Glutamatergic neuron (in vitro differentiated cells): ENCODE results near the gene SNRPA1. TPM values are rescaled to one million over a fixed set of nuclear protein-coding genes. Genes with fewer than 3 reads are reported as not detected.

Experiments used
- DNase-seq: peaks from one replicate; pipeline ENCODE4 v3.0.0; 2022
- H3K27ac Mint-ChIP-seq: one replicate; pipeline ENCODE4 v1.8.0; 2020; ENCODE audit warnings: mild to moderate bottlenecking, mixed read lengths, inconsistent platforms; ENCODE audit not compliant: unreplicated experiment
- H3K27me3 Mint-ChIP-seq: one replicate; pipeline ENCODE4 v1.8.0; 2020; ENCODE audit warnings: mild to moderate bottlenecking, moderate library complexity, mixed read lengths, inconsistent platforms; ENCODE audit not compliant: unreplicated experiment
- H3K36me3 Mint-ChIP-seq: one replicate; pipeline ENCODE4 v1.8.0; 2020; ENCODE audit warnings: mild to moderate bottlenecking, mixed read lengths, inconsistent platforms; ENCODE audit not compliant: unreplicated experiment
- H3K4me1 Mint-ChIP-seq: one replicate; pipeline ENCODE4 v1.8.0; 2020; ENCODE audit warnings: mild to moderate bottlenecking, low read depth, mixed read lengths, inconsistent platforms; ENCODE audit not compliant: unreplicated experiment
- H3K4me3 Mint-ChIP-seq: one replicate; pipeline ENCODE4 v1.8.0; 2020; ENCODE audit warnings: mild to moderate bottlenecking, mixed read lengths, inconsistent platforms; ENCODE audit not compliant: unreplicated experiment
- H3K9me3 Mint-ChIP-seq: one replicate; pipeline ENCODE4 v1.8.0; 2020; ENCODE audit warnings: mild to moderate bottlenecking, moderate library complexity, mixed read lengths, inconsistent platforms; ENCODE audit not compliant: unreplicated experiment
- total RNA-seq: library from RNA; stranded (reverse); fragmentation: NEBNext Ultra II Directional; extraction: Animal tissue kit (Norgen Biotek cat#: 25700); gene quantifications from one replicate; pipeline ENCODE4 v1.2.1, GENCODE V29; 2021; ENCODE audit not compliant: unreplicated experiment
- TF ChIP-seq, protein P1 (sequence below): fragments of 200-600 bp; sonication (generic); IDR thresholded peaks from one replicate; pipeline ENCODE4 v1.5.0; 2021; ENCODE audit not compliant: partially characterized antibody, unreplicated experiment

The SNRPA1 gene
- total RNA-seq, 1 donor from 2014 or later, result 73.5 TPM

DNA sequence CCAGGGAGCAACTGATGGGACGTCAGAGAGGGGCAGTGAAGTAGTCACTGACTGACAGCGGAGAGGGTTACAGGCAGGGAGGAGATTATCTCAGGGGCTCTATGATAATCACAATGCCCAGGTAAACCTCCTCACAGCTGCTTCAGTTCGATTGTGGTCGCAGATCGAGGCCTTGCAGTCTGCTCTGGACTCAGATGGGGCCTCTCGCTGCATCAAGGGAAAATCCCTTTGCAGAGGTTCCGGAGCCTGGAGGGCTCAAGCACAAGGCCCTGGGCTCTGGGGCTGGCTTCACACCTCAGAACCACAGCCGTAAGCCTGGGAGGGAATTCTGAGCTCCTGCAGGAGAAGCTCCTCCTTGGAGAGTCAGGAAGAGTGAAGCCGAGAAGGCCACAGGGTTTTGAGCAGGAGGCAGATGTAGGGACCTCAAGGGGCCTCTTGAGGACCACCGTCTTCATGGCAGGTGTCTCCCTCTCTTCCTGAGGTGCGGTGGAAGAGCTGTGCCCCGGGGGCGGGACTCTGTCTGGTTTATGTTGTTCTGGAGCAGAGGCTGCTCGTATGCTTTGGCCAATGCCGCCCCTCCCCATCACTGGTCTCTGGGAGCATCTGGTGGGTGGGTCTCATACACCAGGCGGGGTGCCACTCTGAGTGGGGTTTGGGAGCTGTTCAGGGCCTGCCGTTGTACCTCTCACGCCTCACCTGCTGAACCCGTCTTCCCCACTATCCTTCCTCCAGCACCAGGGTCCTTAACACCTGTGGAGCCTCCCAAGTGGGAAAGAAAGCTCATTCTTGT is 19.5 kb upstream of the SNRPA1 start:
- no peak overlapping the region for H3K4me3 Mint-ChIP-seq
- no peaks in the 10 kb centered on the region for H3K36me3 Mint-ChIP-seq
- H3K27ac Mint-ChIP-seq, result no peak overlapping the region
- H3K4me1 Mint-ChIP-seq, result peaks cover 5% of the 10 kb centered on the region
- peaks cover 7% of the 10 kb centered on the region for H3K27me3 Mint-ChIP-seq
- DNase-seq, result no peak
- H3K9me3 Mint-ChIP-seq, result no peaks in the 10 kb centered on the region
- TF ChIP-seq, protein P1, sequence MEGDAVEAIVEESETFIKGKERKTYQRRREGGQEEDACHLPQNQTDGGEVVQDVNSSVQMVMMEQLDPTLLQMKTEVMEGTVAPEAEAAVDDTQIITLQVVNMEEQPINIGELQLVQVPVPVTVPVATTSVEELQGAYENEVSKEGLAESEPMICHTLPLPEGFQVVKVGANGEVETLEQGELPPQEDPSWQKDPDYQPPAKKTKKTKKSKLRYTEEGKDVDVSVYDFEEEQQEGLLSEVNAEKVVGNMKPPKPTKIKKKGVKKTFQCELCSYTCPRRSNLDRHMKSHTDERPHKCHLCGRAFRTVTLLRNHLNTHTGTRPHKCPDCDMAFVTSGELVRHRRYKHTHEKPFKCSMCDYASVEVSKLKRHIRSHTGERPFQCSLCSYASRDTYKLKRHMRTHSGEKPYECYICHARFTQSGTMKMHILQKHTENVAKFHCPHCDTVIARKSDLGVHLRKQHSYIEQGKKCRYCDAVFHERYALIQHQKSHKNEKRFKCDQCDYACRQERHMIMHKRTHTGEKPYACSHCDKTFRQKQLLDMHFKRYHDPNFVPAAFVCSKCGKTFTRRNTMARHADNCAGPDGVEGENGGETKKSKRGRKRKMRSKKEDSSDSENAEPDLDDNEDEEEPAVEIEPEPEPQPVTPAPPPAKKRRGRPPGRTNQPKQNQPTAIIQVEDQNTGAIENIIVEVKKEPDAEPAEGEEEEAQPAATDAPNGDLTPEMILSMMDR, result no peak

DNA sequence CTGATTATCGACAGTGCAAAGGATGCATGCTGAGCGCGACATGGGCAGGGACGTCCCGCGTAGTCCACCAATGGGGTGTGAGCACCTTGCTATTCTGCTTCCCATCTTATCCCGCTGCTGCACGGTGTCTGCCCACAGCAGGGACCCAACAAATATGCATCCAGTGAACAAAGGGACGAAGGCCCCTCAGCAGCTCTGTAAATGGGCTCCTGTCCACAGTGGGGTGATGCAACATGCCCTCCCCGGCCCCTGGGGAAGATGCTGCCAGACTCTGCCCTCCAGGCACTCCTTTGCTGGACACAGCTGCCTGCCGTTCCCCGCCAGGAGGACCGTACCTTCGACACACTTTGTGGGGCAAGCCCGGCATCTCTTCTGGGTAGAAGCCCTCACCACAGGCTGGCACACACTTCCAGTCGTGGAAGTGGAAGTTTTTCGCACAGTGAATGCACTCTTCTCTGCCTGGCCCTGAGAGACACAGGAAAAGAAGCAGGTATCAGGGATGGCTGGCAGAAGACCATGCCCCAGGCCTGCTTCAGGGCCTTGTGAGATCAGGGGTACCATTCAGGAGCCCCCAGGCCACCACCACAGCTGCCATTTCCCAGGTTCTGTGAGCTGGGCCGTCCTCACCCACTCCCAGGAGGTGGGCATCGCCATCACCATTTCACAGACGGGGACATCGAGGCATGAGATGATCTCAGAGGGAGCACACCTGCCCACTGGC is 18.2 kb upstream of the SNRPA1 start:
- DNase-seq, result no peak
- Mint-ChIP-seq H3K9me3 (no peaks in the 10 kb centered on the region), H3K4me3 (no peak overlapping the region), H3K27ac (no peak overlapping the region), H3K27me3 (peaks cover 7% of the 10 kb centered on the region), H3K36me3 (no peaks in the 10 kb centered on the region), H3K4me1 (no peaks in the 10 kb centered on the region)
- TF ChIP-seq, protein P1, result no peak

DNA sequence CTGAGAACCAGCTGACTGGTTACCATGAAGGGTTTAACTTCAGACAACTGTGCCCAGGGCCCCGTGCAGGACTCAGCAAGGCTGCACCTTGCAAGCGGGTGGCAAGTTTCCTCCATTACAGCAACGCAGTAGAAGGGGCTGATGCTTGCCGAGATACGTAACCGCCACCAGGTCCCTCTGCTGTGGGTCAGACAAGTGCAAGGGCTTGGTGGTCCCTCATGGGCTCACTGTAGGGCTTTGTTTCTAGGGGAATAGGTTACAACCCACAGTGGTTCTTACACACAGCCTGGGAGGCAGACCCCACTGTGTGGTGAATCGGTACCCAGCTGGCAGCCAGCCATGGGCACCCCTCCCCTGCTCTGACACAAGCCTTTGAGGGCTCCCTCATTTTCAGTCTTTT is 15.5 kb upstream of the SNRPA1 start:
- TF ChIP-seq, protein P1, result no peak
- H3K4me3 Mint-ChIP-seq, result no peak overlapping the region
- no peak overlapping the region for H3K27ac Mint-ChIP-seq
- peaks cover 7% of the 10 kb centered on the region for H3K27me3 Mint-ChIP-seq
- H3K9me3 Mint-ChIP-seq, result no peaks in the 10 kb centered on the region
- no peaks in the 10 kb centered on the region for H3K4me1 Mint-ChIP-seq
- no peak for DNase-seq
- H3K36me3 Mint-ChIP-seq, result no peaks in the 10 kb centered on the region

DNA sequence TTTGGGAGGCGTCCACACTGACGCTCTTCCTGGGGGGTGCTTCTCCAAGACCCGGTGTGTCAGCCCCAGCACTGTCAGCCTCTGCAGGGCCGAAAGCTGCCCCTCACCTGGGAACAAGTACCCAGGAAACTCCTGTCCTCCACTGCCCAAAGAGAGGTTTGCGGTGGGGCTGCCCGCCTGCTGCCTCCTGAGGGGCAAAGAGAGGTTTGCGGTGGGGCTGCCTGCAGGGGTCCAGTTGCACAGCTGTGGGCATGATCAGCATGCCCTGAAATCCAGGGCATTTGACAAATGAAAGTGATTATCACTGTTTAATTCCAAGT is 15.1 kb upstream of the SNRPA1 start:
- Mint-ChIP-seq H3K36me3 (no peaks in the 10 kb centered on the region), H3K9me3 (no peaks in the 10 kb centered on the region), H3K27ac (no peak overlapping the region), H3K4me3 (no peak overlapping the region), H3K4me1 (no peaks in the 10 kb centered on the region), H3K27me3 (peaks cover 7% of the 10 kb centered on the region)
- TF ChIP-seq, protein P1, result no peak
- no peak for DNase-seq

DNA sequence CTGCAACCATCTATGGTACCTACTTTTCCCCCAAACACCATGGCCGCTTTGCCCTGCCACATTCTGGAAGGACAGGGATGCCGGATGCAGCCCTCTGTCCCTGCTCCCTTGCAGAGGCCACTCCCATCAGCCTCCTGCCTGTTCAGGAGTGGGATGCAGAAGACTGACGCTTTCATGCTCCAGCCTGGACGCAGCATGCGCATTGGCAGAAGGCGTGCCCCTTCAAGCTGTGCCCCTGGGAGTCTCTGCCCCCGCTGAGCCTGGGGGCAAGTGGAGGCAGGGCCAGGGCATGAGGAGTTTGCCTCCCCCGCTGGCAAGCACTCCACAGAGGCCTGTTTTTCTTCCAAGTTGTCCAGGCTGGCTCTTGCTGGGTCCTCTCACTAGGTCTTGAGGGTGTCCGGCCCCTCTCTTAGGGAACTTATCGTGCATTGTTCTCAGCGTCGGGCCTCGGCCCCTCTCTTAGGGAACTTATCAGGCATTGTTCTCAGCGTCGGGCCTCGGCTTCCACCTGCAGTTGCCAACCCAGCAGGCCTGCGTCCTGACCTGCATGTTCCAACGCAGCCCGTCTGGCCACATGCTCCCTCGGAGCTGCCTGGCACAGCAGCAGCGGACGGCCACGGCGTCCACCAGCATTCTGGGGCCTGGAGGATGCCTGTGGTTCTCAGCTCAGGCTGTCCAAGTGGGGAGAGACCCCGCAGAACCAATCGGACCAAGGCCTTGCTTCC is 14.6 kb upstream of the SNRPA1 start:
- Mint-ChIP-seq H3K27me3 (peaks cover 7% of the 10 kb centered on the region), H3K27ac (no peak overlapping the region)

More for the DNA sequence above, 14.6 kb upstream of the SNRPA1 start:
- H3K4me3 Mint-ChIP-seq, result no peak overlapping the region
- H3K36me3 Mint-ChIP-seq, result no peaks in the 10 kb centered on the region
- TF ChIP-seq, protein P1, result no peak
- no peak for DNase-seq
- no peaks in the 10 kb centered on the region for H3K4me1 Mint-ChIP-seq
- H3K9me3 Mint-ChIP-seq, result no peaks in the 10 kb centered on the region
